HepG2 (cell line): Measurements from ENCODE around the gene LBX2. TPM values are rescaled to one million over a fixed set of nuclear protein-coding genes. Genes with fewer than 3 reads are reported as not detected.

Experiments
- ATF1 ChIP-seq: IDR thresholded peaks from 2 replicates; pipeline ENCODE4 v1.6.1; 2016; ENCODE audit warnings: mild to moderate bottlenecking, control low read depth
- GABPA ChIP-seq, 2 experiments: IDR thresholded peaks; 2 replicates each; pipeline ENCODE4 v1.6.1; 2011 to 2016; ENCODE audit warnings: low read depth in 2 of 2, low read length in 1 of 2, missing biosample characterization in 1 of 2, missing genetic modification characterization in 1 of 2
- GATAD1 ChIP-seq: IDR thresholded peaks from 2 replicates; pipeline ENCODE4 v1.6.1; 2016; ENCODE audit warnings: missing genetic modification reagents, missing compliant biosample characterization
- LCORL ChIP-seq, 2 experiments: fragments of 450-650 bp in 1 of 2; sonication (generic) in 1 of 2; formaldehyde crosslinking in 1 of 2; IDR thresholded peaks; 2 replicates each; pipeline versions ENCODE4 v1.5.0 to v1.6.1; 2017 to 2020; ENCODE audit warnings: antibody characterized with exemption in 1 of 2, missing genetic modification reagents in 1 of 2
- POLR2G ChIP-seq: fragments of 200-400 bp; formaldehyde crosslinking; IDR thresholded peaks from 2 replicates; pipeline ENCODE4 v1.6.1; 2018; ENCODE audit warnings: mild to moderate bottlenecking, low read depth, low read length, moderate library complexity
- RXRB ChIP-seq: IDR thresholded peaks from 2 replicates; pipeline ENCODE4 v1.6.1; 2016; ENCODE audit warnings: borderline replicate concordance, missing genetic modification reagents, missing compliant biosample characterization
- SALL1 ChIP-seq: sonication (generic); formaldehyde crosslinking; IDR thresholded peaks from 2 replicates; pipeline ENCODE4 v1.8.0; 2022; ENCODE audit warnings: mild to moderate bottlenecking, missing genetic modification reagents
- SIN3B ChIP-seq: fragments of 150-350 bp; IDR thresholded peaks from 2 replicates; pipeline ENCODE4 v1.6.1; 2014; ENCODE audit warnings: low read length
- SKI ChIP-seq: fragments of 450-650 bp; IDR thresholded peaks from one replicate; pipeline ENCODE4 v1.6.1; 2018; ENCODE audit warnings: mild to moderate bottlenecking; ENCODE audit not compliant: partially characterized antibody
- SRSF1 ChIP-seq: fragments of 200-400 bp; formaldehyde crosslinking; optimal IDR thresholded peaks from 2 replicates; pipeline ENCODE3; 2017; ENCODE audit warnings: mild to moderate bottlenecking, low read depth, low read length, moderate library complexity
- TAF15 ChIP-seq: fragments of 200-400 bp; formaldehyde crosslinking; IDR thresholded peaks from one replicate; pipeline ENCODE4 v1.6.1; 2018; ENCODE audit warnings: mild to moderate bottlenecking, low read depth, low read length; ENCODE audit not compliant: poor library complexity, severe bottlenecking
- ZBTB42 ChIP-seq: sonication (generic); formaldehyde crosslinking; IDR thresholded peaks from 2 replicates; pipeline ENCODE4 v1.5.0; 2020; ENCODE audit warnings: mild to moderate bottlenecking, missing genetic modification reagents
- ZC3H4 ChIP-seq: sonication (generic); formaldehyde crosslinking; IDR thresholded peaks from 2 replicates; pipeline ENCODE4 v1.4.0; 2020; ENCODE audit warnings: missing genetic modification reagents, borderline replicate concordance
- ZFP36 ChIP-seq: fragments of 150-350 bp; IDR thresholded peaks from 2 replicates; pipeline ENCODE4 v1.6.1; 2018; ENCODE audit warnings: borderline replicate concordance, low read length, low read depth; ENCODE audit not compliant: partially characterized antibody
- ZFP37 ChIP-seq: sonication (generic); formaldehyde crosslinking; IDR thresholded peaks from 2 replicates; pipeline ENCODE4 v1.4.0; 2020; ENCODE audit warnings: missing genetic modification reagents, borderline replicate concordance
- ZNF232 ChIP-seq: sonication (generic); formaldehyde crosslinking; IDR thresholded peaks from 2 replicates; pipeline ENCODE4 v1.4.0; 2020; ENCODE audit warnings: missing genetic modification reagents, borderline replicate concordance
- ZNF337 ChIP-seq: sonication (generic); formaldehyde crosslinking; IDR thresholded peaks from 2 replicates; pipeline ENCODE4 v1.5.1; 2020; ENCODE audit warnings: missing genetic modification reagents, low read depth, mild to moderate bottlenecking, borderline replicate concordance
- ZNF501 ChIP-seq: sonication (generic); formaldehyde crosslinking; IDR thresholded peaks from 2 replicates; pipeline ENCODE4 v1.5.1; 2020; ENCODE audit warnings: mild to moderate bottlenecking, moderate library complexity, missing genetic modification reagents
- ZNF547 ChIP-seq: sonication (generic); formaldehyde crosslinking; IDR thresholded peaks from 2 replicates; pipeline ENCODE4 v1.5.1; 2020; ENCODE audit warnings: mild to moderate bottlenecking, missing genetic modification reagents
- ZNF598 ChIP-seq: sonication (generic); formaldehyde crosslinking; IDR thresholded peaks from 2 replicates; pipeline ENCODE4 v1.5.1; 2020; ENCODE audit warnings: mild to moderate bottlenecking, missing genetic modification reagents, borderline replicate concordance
- polyA plus RNA-seq, 8 experiments: library from polyadenylated mRNA; depleted of rRNA in 3 of 8; stranded (reverse) in 7 of 8; unstranded in 1 of 8; fragments of >200 nt; fragmentation: Illumina TruSeq in 4 of 8; extraction: Trizol in 4 of 8; gene quantifications; 2 replicates each; pipeline versions ENCODE4 v1.2.1 to v1.2.3, GENCODE V29; 2011 to 2016; ENCODE audit warnings: low read depth in 4 of 8, missing spikeins in 1 of 8, mixed read lengths in 1 of 8; ENCODE audit not compliant: insufficient read depth in 1 of 8
- total RNA-seq, 5 experiments: library from RNA; depleted of rRNA; stranded (reverse); fragments of >200 nt; fragmentation: Illumina TruSeq; extraction: Trizol; gene quantifications; 2 replicates each; pipeline ENCODE4 v1.2.3, GENCODE V29; 2016; ENCODE audit warnings: low read depth in 1 of 5
- TF ChIP-seq, protein P1 (sequence below): IDR thresholded peaks from 2 replicates; pipeline ENCODE4 v1.6.1; 2016; ENCODE audit warnings: missing compliant biosample characterization, missing genetic modification reagents, borderline replicate concordance
- TF ChIP-seq, protein P2 (sequence below): sonication (generic); formaldehyde crosslinking; IDR thresholded peaks from 2 replicates; pipeline ENCODE4 v1.9.0; 2022; ENCODE audit warnings: missing genetic modification reagents, mild to moderate bottlenecking, borderline replicate concordance
- TF ChIP-seq, protein P3 (sequence below): sonication (generic); formaldehyde crosslinking; IDR thresholded peaks from 2 replicates; pipeline ENCODE4 v1.4.0; 2020; ENCODE audit warnings: missing genetic modification reagents, borderline replicate concordance

The LBX2 gene
- total and polyA plus RNA-seq, 2 of the 13 experiments (the other 11 are each of a cell fraction or from before 2014, with no cell fraction given) = 6.4 to 8.1 TPM

DNA sequence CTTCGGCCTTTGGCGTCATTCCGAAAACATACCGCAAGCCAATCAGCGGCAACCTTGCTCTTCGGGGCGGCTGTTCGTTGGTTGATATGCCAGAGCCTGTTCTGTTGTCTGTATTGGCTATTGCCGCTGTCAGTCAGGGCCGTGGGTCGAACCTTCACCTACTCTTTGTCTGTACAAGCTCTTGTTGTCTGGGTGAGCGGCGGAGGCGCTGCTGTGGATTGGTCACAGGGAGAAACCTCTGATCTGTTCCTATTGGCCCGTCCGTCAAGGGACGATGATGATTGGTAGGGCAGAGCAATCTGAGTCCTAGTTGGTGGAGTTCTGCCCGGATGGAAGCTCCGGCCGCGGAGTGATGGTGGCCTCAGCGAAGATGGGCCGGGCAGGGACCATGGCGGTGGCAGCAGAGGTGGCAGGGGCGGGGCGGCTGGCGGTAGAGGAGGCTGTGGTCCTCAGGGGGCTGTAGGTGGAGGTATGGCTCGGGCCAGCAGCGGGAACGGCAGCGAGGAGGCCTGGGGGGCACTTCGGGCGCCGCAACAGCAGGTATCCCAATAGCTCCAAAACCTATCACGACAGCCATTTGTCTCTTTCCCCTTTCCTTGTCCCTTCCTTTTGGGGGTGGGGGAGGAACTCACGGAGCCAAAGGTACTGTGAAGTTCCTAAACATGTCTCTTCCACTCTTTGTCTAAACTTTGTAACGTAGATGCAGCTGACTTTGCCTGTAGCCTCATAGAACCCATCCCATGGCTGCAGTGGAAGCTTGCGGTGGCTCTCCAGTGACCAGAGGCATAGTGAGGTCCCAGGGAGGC lies 41.1 kb downstream of the LBX2 start, which contains the start of gene WBP1 (continued):
- 0 out of 2 replicates have a peak, but pooled peaks have one; percentile 50 for TF ChIP-seq ZNF547
- TF ChIP-seq, protein P1, sequence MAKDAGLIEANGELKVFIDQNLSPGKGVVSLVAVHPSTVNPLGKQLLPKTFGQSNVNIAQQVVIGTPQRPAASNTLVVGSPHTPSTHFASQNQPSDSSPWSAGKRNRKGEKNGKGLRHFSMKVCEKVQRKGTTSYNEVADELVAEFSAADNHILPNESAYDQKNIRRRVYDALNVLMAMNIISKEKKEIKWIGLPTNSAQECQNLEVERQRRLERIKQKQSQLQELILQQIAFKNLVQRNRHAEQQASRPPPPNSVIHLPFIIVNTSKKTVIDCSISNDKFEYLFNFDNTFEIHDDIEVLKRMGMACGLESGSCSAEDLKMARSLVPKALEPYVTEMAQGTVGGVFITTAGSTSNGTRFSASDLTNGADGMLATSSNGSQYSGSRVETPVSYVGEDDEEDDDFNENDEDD (CRISPR knock-in tag) = peak; percentile 10; the same call in 1 of the 2 replicates
- no peak for TF ChIP-seq LCORL (IDR thresholded peaks at IDR 0.05)
- TF ChIP-seq LCORL (CRISPR knock-in tag; IDR thresholded peaks at IDR 0.05) = peak; percentile 8; the same call in 1 of the 2 replicates
- TF ChIP-seq ZNF598 (CRISPR knock-in tag) = 0 out of 2 replicates have a peak, but pooled peaks have one; percentile 44
- peak; percentile 93 for TF ChIP-seq GATAD1 (CRISPR knock-in tag)
- peak; percentile 79 for TF ChIP-seq ZNF501 (CRISPR knock-in tag)
- peak; percentile 96 for TF ChIP-seq ATF1 (CRISPR knock-in tag)
- no peak for TF ChIP-seq ZNF232 (CRISPR knock-in tag)
- TF ChIP-seq ZNF337 (CRISPR knock-in tag) = no peak
- TF ChIP-seq POLR2G = peak; percentile 76
- TF ChIP-seq, protein P2, sequence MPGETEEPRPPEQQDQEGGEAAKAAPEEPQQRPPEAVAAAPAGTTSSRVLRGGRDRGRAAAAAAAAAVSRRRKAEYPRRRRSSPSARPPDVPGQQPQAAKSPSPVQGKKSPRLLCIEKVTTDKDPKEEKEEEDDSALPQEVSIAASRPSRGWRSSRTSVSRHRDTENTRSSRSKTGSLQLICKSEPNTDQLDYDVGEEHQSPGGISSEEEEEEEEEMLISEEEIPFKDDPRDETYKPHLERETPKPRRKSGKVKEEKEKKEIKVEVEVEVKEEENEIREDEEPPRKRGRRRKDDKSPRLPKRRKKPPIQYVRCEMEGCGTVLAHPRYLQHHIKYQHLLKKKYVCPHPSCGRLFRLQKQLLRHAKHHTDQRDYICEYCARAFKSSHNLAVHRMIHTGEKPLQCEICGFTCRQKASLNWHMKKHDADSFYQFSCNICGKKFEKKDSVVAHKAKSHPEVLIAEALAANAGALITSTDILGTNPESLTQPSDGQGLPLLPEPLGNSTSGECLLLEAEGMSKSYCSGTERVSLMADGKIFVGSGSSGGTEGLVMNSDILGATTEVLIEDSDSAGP (CRISPR knock-in tag) = peak; percentile 61; the same call in 1 of the 2 replicates
- TF ChIP-seq SIN3B = peak; percentile 80
- no peak for TF ChIP-seq ZFP36
- peak; percentile 42; the same call in 1 of the 2 replicates for TF ChIP-seq RXRB (CRISPR knock-in tag)
- TF ChIP-seq ZFP37 (CRISPR knock-in tag) = 0 out of 2 replicates have a peak, but pooled peaks have one; percentile 47
- no peak for TF ChIP-seq TAF15
- TF ChIP-seq GABPA (IDR thresholded peaks at IDR 0.05; ENCODE audit: low read depth, low read length) = no peak
- peak; percentile 76; the same call in 1 of the 2 replicates for TF ChIP-seq GABPA (CRISPR knock-in tag; IDR thresholded peaks at IDR 0.05; ENCODE audit: low read depth)
- TF ChIP-seq ZC3H4 (CRISPR knock-in tag) = no peak; the same call in 1 of the 2 replicates
- TF ChIP-seq, protein P3, sequence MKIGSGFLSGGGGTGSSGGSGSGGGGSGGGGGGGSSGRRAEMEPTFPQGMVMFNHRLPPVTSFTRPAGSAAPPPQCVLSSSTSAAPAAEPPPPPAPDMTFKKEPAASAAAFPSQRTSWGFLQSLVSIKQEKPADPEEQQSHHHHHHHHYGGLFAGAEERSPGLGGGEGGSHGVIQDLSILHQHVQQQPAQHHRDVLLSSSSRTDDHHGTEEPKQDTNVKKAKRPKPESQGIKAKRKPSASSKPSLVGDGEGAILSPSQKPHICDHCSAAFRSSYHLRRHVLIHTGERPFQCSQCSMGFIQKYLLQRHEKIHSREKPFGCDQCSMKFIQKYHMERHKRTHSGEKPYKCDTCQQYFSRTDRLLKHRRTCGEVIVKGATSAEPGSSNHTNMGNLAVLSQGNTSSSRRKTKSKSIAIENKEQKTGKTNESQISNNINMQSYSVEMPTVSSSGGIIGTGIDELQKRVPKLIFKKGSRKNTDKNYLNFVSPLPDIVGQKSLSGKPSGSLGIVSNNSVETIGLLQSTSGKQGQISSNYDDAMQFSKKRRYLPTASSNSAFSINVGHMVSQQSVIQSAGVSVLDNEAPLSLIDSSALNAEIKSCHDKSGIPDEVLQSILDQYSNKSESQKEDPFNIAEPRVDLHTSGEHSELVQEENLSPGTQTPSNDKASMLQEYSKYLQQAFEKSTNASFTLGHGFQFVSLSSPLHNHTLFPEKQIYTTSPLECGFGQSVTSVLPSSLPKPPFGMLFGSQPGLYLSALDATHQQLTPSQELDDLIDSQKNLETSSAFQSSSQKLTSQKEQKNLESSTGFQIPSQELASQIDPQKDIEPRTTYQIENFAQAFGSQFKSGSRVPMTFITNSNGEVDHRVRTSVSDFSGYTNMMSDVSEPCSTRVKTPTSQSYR (CRISPR knock-in tag) = peak; percentile 24; the same call in 1 of the 2 replicates
- peak; percentile 16; the same call in 1 of the 2 replicates for TF ChIP-seq SALL1 (CRISPR knock-in tag)
- TF ChIP-seq SRSF1 = peak; percentile 23
- peak; percentile 55 for TF ChIP-seq SKI
- TF ChIP-seq ZBTB42 (CRISPR knock-in tag) = no peak
